GM19438 (cell line): Measurements from ENCODE around the gene FASLG.

Source experiments
- ATAC-seq: cut with Tn5 transposase; IDR thresholded peaks from one replicate; pipeline ENCODE4 v1.9.1; 2021; ENCODE audit warnings: low read depth; ENCODE audit not compliant: unreplicated experiment

FASLG gene

DNA sequence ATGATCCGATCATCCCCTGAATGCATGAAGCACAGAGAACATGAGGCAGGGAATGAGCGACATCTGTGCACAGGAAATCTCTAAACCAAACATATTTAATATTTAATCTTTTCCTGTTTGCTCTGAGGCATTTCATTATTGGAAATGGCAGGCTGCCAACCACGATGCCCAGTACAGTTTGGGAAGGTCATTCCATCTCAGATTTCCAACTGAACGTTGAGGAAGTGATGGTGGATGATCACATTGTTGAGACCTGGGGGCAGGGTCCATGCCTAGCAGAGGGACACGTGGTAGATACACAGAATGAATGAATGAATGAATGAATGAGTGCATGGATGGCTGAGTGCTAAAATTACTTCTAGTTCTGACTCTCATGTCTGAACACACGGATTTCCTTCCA is 15.9 kb upstream of the FASLG start:
- no peak for ATAC-seq

DNA sequence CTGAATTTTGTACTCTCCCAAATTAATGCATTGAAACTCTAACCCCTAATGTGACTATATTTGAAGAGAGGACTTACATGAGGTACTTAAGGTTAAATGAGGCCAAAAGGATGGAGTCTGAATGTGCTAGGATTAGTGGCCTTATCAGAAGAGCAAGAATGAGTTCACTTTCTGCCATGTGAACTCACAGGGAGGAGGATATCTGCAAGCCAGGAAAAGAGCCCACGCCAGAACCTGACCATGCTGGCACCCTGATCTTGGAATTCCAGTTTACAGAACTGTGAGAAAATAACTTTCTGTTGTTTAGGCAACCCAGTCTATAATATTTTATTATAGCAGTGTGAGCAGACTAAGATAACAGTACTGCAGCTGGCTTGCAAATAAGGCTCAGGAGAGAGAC is 12.2 kb upstream of the FASLG start:
- no peak for ATAC-seq

DNA sequence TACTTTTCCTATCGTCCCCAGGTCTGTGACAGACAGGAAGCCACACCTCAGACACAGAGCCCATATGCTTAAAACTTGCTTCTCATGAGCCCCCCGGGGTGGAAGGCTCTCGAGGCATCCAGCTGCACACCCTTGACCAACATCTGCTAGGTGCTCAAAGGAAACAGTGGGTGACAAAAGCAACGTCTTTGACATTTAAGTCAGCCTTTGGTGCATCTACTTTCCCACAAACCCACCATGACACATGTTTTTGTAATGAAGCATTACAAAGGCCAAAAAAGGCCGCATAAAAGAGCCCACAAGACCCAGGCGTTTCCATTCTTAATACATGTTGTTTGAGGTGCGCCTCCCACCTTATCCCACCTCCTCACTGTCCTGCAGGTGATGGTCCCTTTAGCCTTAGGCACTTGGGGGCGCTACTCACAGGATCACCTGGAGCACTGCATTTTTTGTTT is 11.8 kb upstream of the FASLG start:
- no peak for ATAC-seq

DNA sequence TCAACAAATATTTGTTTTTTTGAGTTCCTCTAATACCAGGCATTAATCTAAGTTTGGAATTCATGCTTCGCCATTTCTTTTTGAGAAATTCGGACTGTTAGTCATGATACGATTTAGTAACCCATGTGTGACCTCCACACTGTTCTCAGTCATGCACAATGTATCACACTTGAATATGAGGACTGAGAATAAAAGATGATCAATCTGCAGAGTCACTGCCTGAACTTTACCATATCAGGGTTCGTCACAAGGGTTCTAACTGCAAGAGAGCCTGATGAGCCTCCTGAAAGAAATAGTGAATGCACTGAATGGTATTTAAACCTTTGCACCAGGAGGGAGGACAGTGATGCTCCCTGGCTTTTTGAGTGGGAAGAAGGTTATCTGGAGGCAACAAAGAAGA is 10.9 kb upstream of the FASLG start:
- ATAC-seq, result no peak

DNA sequence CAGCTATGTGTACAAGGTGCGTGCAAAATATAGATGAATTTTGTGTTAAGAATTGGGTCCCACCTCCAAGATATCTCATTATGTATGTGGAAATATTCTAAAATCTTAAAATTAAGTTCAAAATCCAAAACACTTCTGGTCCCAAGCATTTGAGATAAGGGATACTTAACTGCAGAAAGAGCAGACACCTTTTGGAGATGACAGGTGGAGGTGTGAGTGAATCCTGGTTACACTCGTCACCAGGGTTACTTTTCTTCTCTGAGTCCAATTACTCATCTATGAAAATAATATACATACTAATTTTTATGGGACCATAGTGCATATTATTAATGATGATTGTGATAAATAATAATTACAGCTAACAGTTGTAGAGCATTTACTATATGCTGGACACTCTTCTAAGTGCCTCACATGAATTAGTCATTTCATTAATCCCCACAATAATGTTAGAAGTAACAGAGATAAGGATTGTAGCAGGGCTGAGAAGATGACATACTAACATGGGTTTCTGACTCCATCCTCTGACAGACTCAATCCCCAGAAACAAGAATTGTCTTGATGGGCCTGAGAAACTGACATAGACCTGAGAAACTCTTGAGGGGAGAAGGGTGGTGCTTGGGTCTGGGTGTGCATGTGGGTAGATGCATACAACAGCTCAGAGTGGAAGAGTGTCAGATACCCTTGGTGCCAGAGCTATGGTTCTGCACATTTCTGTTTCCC is 8.3 kb upstream of the FASLG start:
- ATAC-seq, result no peak

DNA sequence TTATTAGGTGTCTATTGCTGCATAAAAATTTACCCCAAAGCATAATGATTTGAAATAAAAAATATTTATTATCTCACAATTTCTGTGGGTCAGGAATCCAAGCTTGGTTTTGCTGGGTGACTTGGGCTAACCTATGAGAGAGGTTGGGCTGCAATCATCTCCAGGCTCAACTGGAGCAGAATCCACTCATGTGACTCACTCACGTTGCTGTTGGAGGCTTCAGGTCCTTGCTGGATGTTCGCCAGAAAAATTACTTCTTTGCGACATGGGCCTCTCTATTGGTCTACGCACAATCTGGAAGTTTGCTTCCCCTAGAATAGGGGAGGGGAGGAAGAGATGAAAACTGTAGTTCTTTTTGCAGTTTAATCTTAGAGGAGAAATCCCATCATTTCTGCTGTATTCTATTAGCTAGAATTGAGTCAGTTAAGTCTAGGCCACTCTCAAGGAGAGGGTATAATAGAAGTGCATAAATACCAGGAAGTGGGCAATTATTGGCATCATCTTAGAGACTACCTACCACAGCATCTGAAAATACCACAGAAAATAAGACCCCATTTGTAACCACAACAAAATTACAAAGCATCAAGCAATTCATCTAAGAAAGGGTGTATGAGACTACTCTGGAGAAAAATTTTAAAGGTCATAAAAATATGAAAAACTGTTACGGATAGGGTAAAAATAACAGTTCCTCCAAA is 5.7 kb upstream of the FASLG start:
- ATAC-seq, result no peak

DNA sequence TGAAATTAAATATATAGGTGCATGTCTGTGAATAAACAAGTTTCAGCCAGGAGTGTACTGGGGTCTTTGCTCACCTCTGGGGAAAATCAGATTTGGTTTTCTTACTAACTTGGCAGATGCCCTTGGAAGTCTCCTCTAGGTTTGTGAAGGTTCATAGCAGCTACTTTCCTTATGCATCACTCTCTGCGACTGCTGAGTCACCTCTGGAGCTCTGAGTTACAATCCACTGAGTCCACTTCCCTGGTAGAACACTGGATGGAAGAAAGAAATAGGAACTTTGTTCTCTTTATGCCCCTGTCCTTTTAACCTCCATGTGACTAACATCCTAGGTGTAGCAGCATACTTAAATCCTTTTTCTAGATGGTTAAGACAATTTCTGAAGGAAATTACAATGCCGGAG is 4.4 kb upstream of the FASLG start:
- ATAC-seq, result no peak

DNA sequence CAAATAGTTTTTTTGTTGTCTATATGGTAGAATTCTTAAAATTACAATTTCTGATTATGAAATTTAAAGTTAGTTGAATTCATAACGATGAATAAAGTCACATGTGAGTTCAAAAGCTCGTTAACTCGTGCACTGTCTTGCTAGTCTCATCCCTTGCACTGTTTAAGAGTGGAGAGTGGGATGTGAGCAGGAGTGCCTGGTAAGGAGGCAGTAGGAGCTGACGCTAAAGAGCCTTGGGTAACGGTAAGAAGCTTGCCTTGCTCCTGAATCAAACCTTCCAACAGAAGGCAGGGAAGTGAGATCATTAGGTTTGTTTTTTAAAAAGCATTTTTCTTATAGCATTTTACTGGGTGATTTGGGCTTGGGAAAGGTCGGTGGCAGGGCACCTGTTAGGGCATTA is 2.3 kb upstream of the FASLG start:
- ATAC-seq, result no peak

DNA sequence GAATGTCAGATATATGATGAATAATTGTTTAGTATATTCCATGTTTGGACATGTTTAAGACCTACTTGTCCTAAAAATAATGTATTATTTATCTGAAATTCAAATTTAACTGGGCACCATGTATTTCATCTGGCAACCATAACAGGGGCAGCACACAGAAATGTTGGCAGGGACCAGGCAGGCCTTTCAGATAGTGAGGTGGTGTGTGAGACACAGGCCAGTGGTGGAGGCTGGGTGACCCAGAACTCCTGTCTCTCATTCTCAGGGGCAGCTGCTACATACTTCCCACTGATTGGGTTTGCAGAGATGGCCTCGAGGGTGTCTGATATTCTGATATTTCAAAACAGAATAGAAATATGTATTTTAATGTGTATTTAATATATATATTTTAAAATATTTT is 1.3 kb upstream of the FASLG start:
- ATAC-seq, result no peak

DNA sequence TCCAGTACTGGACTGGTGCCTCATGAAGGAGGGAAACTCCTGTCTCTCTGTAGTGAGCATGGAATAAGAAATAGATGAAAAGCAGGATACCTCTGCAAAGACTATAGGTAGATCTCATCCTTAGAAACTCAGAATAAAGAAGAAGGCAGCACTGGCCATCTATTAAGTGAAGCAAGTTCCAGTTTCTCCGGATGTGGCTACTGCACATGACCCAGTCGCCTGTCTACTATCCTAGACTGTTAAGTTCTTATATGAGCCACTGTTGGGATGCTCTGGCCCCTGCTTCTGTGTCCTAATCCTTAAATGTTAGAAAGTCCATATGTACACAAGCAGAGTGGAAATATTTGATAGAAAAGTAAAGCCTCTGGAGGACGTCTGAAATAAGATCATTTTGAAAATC is 2.2 kb downstream of the FASLG start:
- no peak for ATAC-seq

DNA sequence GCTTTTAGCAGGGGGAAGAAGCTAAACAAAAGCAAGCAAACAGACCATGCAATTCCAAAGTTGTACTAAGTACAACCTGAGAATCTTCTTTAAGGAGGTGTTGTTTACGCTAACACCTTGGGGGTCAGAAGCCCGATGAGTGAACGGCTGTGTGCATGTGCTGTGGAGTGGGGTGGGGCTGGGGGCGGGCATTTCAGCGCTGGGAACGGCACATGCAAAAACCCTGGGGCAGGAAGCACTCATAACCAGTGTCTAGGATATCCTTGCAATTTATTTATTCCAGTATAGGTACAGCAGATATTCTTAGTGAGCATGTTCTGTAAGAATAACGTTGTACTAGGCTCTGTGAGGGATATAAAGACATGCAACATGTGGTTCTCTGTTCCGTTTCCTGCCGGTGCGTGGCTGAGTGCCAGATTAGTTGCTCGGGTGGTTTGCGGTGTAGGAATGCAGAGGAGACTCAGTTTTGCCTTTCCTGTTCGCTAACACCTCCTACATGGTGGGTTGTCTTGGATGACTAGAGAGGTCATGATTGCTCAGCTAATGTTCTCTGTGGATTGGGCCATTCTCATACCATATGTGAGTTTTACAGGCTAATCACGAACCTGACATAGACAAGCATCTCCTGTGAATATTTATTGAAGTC is 3.7 kb downstream of the FASLG start:
- ATAC-seq, result peak; percentile 90

DNA sequence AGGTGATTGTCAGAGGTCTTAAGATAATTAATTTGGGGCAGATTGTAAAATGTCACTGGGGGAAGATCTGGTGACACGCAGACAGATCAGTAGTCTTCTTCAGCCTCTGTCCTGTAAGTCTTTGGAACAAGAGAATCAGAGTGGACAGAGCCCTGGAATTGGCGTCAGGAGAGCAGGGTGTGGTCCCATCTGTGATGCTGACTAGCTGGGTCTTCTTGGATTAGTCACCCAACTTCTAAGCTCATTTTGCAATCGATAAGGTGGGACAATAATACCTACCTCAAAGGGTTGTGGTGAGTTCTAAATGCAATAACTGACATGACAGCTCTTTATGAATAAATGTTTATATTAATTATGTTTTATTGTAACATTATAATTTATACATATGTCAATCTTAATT is 4.8 kb downstream of the FASLG start:
- no peak for ATAC-seq

DNA sequence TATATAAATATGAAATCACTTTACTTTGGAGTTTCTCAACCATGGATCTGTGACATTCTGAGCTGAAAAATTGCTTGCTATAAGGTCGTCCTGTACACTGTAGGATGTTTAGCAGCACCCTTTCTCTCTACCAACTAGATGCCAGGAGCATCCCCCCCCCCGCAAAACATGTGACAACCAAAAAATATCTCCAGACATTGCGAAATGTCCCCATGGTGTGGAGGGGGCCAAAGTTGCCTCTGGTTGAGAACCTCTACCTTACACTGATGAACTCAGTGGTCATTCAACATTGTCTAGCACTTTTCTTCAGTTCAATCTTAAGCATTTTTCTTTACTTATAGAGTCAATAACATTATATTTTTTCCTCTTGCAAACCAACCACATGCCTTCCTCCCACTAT is 9.2 kb downstream of the FASLG start:
- ATAC-seq, result no peak

DNA sequence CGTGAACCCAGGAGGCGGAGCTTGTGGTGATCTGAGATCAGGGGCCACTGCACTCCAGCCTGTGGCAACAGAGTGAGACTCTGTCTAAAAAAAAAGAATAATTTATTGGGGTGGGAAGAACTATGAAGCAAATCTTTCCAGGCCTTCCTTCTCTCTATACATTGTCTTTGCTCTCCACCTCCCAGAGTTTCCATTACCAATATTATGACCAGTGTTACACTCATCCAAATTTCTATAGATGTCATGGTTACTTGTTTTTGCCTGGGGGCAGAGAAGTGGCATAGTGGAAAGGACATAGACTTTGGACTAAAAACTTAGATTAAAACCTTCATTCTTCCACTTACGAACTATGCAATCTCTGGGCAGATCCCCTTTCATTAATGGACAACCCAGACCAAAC is 10.1 kb downstream of the FASLG start:
- no peak for ATAC-seq

DNA sequence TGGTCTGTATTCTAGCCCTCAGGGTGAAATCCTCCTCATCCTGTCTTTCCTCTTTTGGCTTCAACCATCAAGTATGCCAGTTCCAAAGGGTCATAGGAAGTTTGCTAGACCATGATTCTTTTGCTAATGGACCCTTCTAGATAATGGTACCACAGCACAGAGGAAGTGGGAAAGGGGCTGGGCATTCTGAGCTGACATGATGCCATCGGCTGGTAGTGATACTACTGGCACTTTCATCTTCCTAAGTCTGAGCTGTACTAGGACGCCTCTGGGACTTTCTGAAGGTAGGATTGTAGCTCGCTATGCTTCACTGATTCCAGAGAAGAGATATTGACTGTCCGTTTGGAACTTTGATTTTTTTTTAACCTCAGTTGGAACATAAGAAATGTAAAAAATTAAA is 11.4 kb downstream of the FASLG start:
- no peak for ATAC-seq

DNA sequence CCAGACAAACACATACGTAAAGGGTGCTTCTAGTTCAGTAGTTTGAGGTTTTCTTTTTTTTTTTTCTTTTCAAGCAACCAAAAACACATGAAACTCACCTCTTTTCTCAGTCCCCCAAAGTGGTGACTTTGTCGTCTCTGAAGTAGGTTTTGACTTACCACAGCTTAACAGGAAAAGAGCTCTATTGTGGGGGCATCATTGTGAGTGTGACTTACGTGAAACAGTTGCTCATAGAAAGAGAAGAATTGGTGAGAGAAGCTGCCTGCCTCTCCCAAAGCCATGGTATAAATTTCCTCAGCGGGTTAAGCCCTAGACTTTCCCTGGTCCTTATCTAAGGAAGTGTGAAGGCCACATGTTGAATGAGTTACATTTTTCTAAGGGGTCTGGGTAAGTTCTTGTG is 11.9 kb downstream of the FASLG start:
- ATAC-seq, result no peak

DNA sequence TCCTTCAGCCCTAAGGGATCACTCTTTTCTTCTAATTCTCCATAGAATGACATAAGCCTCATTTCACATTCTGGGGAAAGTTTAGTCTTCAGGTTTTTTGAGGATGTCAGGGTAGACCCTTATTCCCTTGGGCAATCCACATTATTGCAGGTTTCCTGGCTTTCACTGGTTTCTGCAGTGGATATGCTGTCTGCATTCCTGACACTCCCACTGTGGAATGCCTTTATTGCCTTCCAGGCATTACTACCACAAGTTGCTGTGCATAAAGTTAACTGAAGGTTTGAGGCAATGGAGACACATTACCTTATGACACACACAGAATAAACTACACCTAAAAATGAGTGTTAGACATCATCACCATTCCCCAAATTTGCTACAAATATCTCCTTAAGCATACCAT is 12.7 kb downstream of the FASLG start:
- no peak for ATAC-seq

DNA sequence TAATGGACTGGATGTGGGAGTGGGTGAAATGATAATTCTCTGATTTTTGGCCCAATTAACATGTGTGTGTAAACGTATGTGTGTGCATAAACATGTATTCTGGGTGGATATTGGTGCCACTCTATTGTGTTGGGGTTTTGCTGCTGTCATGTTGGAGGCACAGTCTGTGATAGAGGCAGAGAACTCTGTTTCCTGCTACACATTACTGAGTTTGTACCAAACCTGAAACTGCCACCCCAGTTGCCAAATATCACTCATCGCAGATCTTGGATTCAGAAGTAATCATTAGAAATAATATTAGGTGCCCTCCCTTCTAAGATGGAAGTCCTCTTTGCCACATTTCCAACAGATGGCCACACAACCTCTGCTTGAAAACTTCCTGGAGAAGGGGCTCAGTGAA is 13.8 kb downstream of the FASLG start:
- ATAC-seq, result no peak

DNA sequence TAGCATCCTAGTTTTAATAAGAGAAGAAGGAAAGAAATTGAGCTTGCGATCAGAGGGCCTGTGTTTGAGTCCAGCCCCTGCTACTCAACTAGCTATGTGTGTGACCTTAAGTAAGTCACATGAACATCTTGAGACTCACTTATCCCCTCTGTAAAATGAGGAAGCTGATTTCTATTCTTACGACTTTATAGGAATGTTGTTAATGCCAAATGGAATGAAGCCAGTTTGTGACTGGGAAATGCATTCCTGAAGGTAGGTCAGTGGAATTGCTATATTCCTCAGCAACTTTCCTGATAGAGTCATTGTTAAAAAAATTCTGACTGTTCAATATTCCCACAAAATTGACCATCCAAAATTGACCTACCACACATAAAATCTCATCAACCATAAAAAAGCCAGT is 14.9 kb downstream of the FASLG start:
- no peak for ATAC-seq

DNA sequence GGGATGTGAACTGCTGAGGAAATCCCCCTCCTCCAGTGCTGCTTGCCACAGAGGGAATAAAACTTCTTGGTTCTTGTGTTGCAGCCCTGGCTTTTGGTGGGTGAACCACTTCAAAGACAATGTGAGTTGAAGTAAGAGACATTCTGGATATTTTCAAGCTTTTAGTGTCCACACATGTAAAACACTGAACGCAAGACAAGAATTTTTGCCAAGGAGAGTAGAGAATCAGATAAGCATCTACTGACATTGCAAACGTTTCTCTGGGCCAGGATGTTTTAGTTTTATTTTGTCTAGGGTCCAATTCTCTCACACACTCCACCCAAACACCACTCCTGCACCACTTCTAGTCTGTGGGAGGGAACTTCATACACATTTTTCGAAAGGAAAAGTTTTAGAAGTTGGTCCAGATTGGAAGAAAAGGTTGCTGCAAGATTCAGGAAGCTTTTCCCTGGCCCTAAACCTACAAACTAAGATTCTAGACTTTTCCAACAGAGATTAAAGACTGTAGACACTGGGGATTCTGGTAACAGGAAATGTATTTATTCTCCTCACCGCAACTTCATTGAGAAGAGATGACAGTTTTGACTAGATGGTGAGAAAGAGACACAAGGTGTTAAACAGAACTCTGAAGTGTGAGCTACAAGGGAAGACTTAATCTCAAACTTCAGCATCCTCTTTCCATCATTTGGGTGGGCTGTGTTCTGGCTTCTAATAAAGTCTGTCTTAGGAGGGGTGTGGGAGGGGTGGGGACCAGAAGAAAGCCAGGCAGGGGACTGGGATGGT is 16.1 kb downstream of the FASLG start:
- ATAC-seq, result no peak
